NCI-H2196 treated with DMSO at 0.1 percent for 48 hours (cell line): ENCODE results near the gene IGF2R.

Experiments used
- DNase-seq: peaks from one replicate; lab custom pipeline; 2025; ENCODE audit not compliant: unreplicated experiment; lab: John Stamatoyannopoulos, UW

IGF2R gene

GRCh38 chr6:160042788-160043301, 74.0 kb downstream of the IGF2R start:
- no peak for DNase-seq

DNA sequence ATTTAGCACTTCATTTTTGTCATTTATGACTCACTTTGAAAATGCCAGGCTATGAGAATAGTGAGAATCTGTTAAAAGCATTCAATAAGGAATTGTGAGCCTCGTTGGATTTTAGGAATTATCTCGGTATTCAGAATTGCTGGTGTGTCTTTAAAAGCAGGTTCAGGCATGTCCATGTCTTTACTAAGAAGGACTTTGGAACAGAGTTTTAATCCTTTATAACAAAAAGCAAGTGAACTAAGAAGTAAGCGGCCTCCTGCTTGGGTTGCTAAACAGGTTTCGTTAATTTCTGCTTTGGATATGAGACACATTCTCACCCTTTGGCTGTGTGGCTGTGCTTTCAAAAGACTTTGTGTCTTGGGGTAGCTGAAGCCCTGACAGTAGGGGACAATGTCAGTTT, 74.9 kb downstream of the IGF2R start:
- DNase-seq = no peak

DNA sequence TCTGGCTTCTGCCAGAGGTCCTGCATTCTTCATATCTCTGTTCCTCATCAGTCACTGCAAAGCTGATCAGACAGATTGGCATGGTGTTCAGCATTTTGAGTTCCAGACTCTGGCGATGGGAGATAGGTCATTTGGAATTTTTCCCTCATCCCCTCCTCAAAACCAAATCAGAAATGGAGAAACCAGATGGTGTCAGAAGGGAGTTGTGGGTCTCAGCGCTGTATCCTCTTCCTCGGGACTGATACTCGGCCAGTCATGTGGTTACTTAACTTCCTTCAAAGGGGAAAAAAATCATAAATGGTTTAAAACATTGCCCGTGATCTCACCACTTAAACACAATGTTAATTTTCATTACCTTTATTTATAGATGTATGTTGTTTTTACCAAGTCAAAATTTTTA, 75.8 kb downstream of the IGF2R start:
- no peak for DNase-seq

DNA sequence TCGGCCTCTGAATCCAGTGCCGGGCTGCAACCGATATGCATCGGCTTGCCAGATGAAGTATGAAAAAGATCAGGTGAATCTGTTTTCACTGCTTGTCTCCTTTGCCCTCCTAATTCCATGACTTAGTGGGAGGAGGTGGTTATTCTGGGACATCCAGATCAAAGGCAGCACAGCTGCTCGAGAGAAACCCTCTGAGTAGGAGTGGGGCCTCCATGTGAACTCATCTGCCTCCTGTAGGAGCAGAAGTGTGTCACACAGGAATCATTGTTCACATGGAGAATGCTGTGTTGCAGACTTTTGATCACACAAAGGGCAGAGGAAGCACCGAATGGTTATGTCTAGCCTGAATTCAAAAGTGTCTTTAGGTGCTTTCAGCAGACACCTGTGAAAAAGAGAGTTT, 79.6 kb downstream of the IGF2R start:
- no peak for DNase-seq

GRCh38 chr6:160049346-160049745, 80.5 kb downstream of the IGF2R start:
- DNase-seq = no peak

DNA sequence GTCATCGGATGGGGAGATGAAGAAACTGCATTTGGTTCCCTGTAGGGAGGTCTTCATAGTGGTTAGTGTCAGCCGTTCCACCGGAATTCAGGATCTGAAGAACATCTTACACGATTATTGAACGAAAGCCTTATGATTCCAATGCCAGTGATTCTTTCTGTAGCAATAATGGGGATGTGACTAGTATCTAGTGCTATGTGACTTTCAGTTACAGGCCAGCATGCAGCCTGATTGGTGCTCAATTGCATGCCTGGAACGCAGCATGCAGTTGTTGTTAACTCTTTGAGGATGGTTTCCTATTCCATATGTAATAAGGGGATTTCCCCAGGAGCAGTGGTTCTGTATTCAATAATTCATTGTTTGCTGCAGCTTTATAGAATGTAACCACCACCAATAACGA, 81.1 kb downstream of the IGF2R start:
- no peak for DNase-seq

GRCh38 chr6:160051390-160051789, 82.5 kb downstream of the IGF2R start:
- no peak for DNase-seq

- DNase-seq = no peak
Observed at GRCh38 chr6:160054271-160054670, 85.4 kb downstream of the IGF2R start.

DNA sequence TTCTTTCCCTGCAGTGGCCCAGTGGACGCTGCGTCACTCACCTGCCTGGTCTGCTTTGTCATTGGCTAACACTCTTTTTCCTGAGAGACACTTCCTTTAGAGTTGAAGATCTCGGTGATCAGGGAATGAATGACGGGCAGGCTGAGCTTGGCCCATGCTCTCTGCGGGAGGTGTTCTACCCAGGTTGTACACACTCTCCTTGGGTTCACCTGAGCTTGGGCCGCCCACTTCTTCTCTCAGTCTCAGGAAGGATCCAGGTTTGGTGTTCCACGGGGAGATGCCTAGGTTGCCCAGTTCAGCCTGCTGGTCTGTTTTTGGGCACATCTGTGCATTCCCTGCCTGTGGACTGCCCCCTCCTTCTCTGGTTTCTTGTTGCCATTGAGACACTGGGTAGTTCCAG, 86.0 kb downstream of the IGF2R start:
- no peak for DNase-seq

GRCh38 chr6:160055378-160055777, 86.5 kb downstream of the IGF2R start:
- DNase-seq = no peak

DNA sequence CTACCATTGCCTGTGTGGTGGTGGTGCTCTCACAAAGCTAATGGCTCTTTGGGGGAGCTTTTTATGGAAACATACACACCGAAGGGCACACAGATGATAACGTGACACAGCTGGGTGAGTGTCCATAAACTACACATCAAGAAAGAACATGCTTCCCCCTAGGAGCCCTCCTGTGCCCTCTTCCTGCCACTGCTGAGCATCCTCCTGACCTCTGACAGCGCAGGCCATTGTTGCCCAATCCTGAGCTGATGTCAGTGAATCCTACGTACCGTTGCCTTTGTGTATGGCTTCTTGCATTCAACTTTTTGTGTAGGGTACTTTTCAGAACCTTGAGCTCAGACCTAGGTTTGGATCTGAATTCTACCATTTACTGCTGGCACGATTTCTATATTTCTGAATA, 86.9 kb downstream of the IGF2R start:
- no peak for DNase-seq

GRCh38 chr6:160057080-160057479, 88.2 kb downstream of the IGF2R start:
- DNase-seq = no peak

DNA sequence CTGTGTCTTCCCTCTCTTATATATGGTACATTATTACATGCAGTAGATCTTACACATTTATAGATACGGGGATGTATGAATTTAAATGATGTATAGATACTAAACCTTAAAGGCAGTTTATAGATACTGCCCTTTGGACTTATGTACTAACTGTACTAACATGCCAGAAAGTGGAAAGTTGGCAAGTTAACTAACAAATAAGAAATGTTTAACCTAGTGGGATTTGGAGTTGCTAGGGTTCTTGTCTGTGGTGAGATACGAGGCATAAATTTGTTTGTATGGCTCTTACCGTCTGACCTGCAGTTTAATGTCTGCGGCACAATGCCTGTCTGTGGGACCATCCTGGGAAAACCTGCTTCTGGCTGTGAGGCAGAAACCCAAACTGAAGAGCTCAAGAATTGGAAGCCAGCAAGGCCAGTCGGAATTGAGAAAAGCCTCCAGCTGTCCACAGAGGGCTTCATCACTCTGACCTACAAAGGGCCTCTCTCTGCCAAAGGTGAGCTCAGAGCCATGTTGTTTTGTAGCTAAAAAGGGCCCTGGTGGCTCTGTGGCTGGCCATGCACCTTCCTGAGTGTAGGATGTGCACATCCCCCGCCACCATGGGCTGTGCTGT, 89.8 kb downstream of the IGF2R start:
- no peak for DNase-seq

DNA sequence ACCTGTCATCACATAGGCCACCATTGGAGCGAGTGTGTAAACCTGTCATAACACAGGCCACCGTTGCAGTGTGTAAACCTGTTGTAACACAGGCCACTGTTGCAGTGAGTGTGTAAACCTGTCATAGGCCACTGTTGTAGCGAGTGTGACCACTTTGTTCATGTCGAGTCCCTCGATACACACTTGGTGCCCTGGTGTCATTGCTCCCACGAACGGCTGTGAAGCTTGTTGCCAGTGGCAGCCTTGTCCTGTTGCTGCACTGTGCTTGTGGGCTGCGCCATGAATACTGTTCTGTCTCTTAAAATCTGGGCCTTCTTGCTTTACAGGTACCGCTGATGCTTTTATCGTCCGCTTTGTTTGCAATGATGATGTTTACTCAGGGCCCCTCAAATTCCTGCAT, 91.3 kb downstream of the IGF2R start:
- DNase-seq = no peak

GRCh38 chr6:160060920-160061447, 92.1 kb downstream of the IGF2R start:
- no peak for DNase-seq

DNA sequence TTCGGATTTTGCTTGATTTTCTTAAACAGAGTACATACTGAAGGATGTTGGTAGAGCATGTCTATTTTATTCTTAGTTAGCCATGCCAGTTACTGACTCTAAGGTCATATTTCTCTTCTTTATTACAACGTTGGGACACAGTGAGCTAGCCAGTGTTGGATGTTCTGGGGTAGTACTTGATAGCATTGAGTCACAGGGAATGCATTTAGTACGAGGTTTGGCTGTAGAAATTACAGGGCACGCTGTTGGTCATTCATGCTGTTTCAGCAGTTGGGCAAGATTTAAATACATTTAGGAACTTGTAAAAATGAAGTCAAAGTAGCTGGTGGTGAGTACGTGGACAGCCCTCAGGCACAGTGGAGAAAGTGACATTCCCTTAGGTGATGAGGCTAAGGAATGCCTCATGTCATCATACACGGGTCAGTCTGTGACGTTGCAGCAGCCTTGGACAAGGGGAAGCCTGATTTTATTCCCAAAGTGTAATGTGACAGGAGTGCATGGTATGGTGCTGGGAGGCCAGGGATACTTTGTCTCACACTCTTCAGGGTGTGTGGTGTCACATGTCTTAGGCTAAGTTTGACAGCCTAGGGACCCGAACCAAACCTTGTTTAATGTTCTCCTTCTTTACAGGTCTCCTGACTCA, 95.0 kb downstream of the IGF2R start:
- no peak for DNase-seq

GRCh38 chr6:160065200-160065599, 96.3 kb downstream of the IGF2R start:
- DNase-seq = no peak

GRCh38 chr6:160067564-160067963, 98.7 kb downstream of the IGF2R start:
- DNase-seq = no peak

DNA sequence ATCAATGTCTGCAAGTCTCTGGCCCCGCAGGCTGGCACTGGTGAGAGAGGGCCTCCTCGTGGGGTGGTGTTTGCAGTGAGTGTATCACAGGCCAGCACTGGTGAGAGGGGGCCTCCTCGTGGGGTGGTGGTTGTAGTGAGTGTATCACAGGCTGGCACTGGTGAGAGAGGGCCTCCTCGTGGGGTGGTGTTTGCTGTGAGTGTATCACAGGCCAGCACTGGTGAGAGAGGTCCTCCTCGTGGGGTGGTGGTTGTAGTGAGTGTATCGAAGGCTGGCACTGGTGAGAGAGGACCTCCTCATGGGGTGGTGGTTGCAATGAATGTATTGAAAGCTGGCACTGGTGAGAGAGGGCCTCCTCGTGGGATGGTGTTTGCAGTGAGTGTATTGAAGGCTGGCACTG, 99.5 kb downstream of the IGF2R start:
- no peak for DNase-seq

GRCh38 chr6:160069050-160069454, 100.2 kb downstream of the IGF2R start:
- no peak for DNase-seq

- DNase-seq = no peak
Observed at GRCh38 chr6:160069459-160069858, 100.6 kb downstream of the IGF2R start.

- DNase-seq = no peak
Observed at GRCh38 chr6:160070427-160070826, 101.5 kb downstream of the IGF2R start.

DNA sequence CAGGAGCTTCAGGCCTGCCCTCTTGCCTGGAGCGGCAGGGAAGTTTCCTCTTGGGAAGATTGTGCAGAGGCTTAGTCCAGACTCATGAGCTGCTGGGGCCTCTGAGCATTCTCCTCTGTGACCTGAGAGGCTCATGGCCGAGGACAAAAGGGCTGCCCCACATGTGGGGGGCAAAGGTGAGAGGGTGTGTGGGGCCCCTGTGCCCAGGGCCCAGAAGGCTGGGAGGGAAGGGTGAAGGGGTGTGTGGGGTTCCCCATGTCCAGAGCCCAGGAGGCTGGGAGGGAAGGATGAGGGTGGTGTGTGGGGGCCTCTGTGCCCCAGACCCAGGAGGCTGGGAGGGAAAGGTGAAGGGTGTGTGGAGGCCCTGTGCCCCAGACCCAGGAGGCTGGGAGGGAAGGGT, 101.9 kb downstream of the IGF2R start:
- no peak for DNase-seq
